Measurements from ENCODE around the gene GMDS. TPM values are rescaled to one million over a fixed set of nuclear protein-coding genes. Genes with fewer than 3 reads are reported as not detected.

GMDS gene
- total and polyA plus RNA-seq, 2 of the 8 experiments (the other 6 are each of a cell fraction or from before 2014, with no cell fraction given), result 16.8 to 50.0 TPM

GRCh38 chr6:1703091-1703855 lies 542.1 kb downstream of the GMDS start:
- H3K27ac ChIP-seq (ENCODE audit: low read depth, low read length), result no peak overlapping the region
- H3K4me3 ChIP-seq (ENCODE audit: extremely low read depth in 1 of 4, insufficient read depth in 2 of 4, low read depth in 3 of 4, low read length in 4 of 4), result no peak overlapping the region
- 94% methylated on average over 9 of the region's 9 CpGs; no CpG with 5 or more reads in 1 of the 2 experiments for WGBS, 2 experiments (ENCODE audit: extremely low coverage in 1 of 2, insufficient coverage in 1 of 2, insufficient read length in 1 of 2, insufficient replicate concordance in 2 of 2, low coverage in 1 of 2, low lambda C conversion rate in 2 of 2, missing lambda C conversion rate in 1 of 2)
- TF ChIP-seq RXRA (IDR thresholded peaks at IDR 0.05; ENCODE audit: insufficient read depth, low read depth, low read length) (no peak), KDM5A (IDR thresholded peaks at IDR 0.05; ENCODE audit: low read length) (no peak)
- no peaks in the 10 kb centered on the region; a peak in 1 of 4 replicates for H3K9me3 ChIP-seq (ENCODE audit: insufficient read depth in 2 of 2, low read depth in 1 of 2, low read length in 1 of 2)
- no peak overlapping the region for H2BK120ac ChIP-seq (replicated peaks; ENCODE audit: low read depth, low read length)
- H3K4ac ChIP-seq (replicated peaks; ENCODE audit: insufficient read length, low read depth, low read length), result no peak overlapping the region
- no peak overlapping the region for H3K9ac ChIP-seq (replicated peaks in 1 of 4; ENCODE audit: extremely low read depth in 1 of 4, low read depth in 3 of 4, low read length in 3 of 4)
- CTCF ChIA-PET (ENCODE audit: partially characterized antibody), result interaction anchor here (1.5 to 6.0 kb wide), 2 partner anchors 16 to 249 kb away, joined by 4 to 31 read pairs; no protein-coding TSS in a partner anchor
- no peak overlapping the region for H3K56ac ChIP-seq (replicated peaks; ENCODE audit: insufficient read length, low read depth, low read length)
- FAIRE-seq (no peak), DNase-seq (ENCODE audit: low read depth in 1 of 2, low spot score in 2 of 2) (no peak)
- no peak overlapping the region for H3K18ac ChIP-seq (ENCODE audit: extremely low read depth, low read length)
- no peaks in the 10 kb centered on the region for H3K23me2 ChIP-seq (ENCODE audit: low read depth, low read length)
- H2BK5ac ChIP-seq (ENCODE audit: low read depth, low read length), result no peak overlapping the region
- H2BK20ac ChIP-seq (ENCODE audit: low read length), result no peak overlapping the region
- H4K5ac ChIP-seq (ENCODE audit: insufficient read length, low read depth, low read length), result no peak overlapping the region
- H4K8ac ChIP-seq (ENCODE audit: extremely low read depth, insufficient read depth, low read length), result no peak overlapping the region
- no peak overlapping the region for H3K4me2 ChIP-seq (ENCODE audit: insufficient read depth in 1 of 2, low read depth in 2 of 2, low read length in 2 of 2)
- no peak overlapping the region for H2AK5ac ChIP-seq (ENCODE audit: low read depth, low read length)
- no peak overlapping the region for H2AFZ ChIP-seq (ENCODE audit: low read length)
- H4K91ac ChIP-seq (replicated peaks; ENCODE audit: insufficient read length, low read length), result no peak overlapping the region
- H4K20me1 ChIP-seq (replicated peaks in 1 of 2; ENCODE audit: control insufficient read depth in 1 of 2, insufficient read depth in 2 of 2, low read length in 2 of 2), result no peaks in the 10 kb centered on the region
- POLR2A ChIA-PET (ENCODE audit: partially characterized antibody), result interaction anchor here (0.6 to 0.7 kb wide), 3 partner anchors 76 to 1652 kb away, joined by 3 to 4 read pairs (median 3); no protein-coding TSS in a partner anchor
- no peaks in the 10 kb centered on the region for H3K4me1 ChIP-seq (replicated peaks in 1 of 4; ENCODE audit: control insufficient read depth in 3 of 4, insufficient read depth in 4 of 4, low read length in 3 of 4)
- no peaks in the 10 kb centered on the region for H3K27me3 ChIP-seq (replicated peaks in 1 of 4; ENCODE audit: control insufficient read depth in 3 of 4, extremely low read depth in 1 of 4, insufficient read depth in 3 of 4, low read length in 3 of 4)
- H3K23ac ChIP-seq (ENCODE audit: insufficient read length), result no peak overlapping the region
- H3K79me2 ChIP-seq (ENCODE audit: control insufficient read depth in 1 of 2, insufficient read depth in 2 of 2, low read length in 2 of 2), result no peaks in the 10 kb centered on the region
- no peaks in the 10 kb centered on the region for H3K79me1 ChIP-seq (ENCODE audit: low read depth, low read length)
- no peak overlapping the region for H2BK15ac ChIP-seq (ENCODE audit: low read length)
- no peaks in the 10 kb centered on the region for H3K36me3 ChIP-seq (ENCODE audit: control insufficient read depth in 2 of 4, insufficient read depth in 4 of 4, low read length in 3 of 4)
- no peak overlapping the region for H3K14ac ChIP-seq (ENCODE audit: insufficient read length)
- no peak overlapping the region for H2BK12ac ChIP-seq (ENCODE audit: low read depth, low read length)
